Fibroblast of lung (primary cell): ENCODE measurements around the gene S100A12.
"Not testable (repeated sequence)": the region's sequence is repeated elsewhere in the genome, so short reads cannot be mapped to it uniquely, and the experiment has no call there.

Source experiments
- EZH2 ChIP-seq: IDR thresholded peaks from 2 replicates; pipeline ENCODE4 v1.5.1; 2012; ENCODE audit warnings: low read length, control low read depth, mild to moderate bottlenecking; ENCODE audit errors: missing control alignments
- TF ChIP-seq, protein P1 (sequence below), 2 donors: IDR thresholded peaks in 1 of 2; conservative IDR thresholded peaks in 1 of 2; 1 replicate in 1 of 2; 2 replicates in 1 of 2; pipeline ENCODE4 v1.5.1; 2011 to 2012; ENCODE audit warnings: low read length in 2 of 2, control low read depth in 1 of 2, inconsistent platforms in 1 of 2, low read depth in 1 of 2, mild to moderate bottlenecking in 1 of 2

- TF ChIP-seq, protein P1, sequence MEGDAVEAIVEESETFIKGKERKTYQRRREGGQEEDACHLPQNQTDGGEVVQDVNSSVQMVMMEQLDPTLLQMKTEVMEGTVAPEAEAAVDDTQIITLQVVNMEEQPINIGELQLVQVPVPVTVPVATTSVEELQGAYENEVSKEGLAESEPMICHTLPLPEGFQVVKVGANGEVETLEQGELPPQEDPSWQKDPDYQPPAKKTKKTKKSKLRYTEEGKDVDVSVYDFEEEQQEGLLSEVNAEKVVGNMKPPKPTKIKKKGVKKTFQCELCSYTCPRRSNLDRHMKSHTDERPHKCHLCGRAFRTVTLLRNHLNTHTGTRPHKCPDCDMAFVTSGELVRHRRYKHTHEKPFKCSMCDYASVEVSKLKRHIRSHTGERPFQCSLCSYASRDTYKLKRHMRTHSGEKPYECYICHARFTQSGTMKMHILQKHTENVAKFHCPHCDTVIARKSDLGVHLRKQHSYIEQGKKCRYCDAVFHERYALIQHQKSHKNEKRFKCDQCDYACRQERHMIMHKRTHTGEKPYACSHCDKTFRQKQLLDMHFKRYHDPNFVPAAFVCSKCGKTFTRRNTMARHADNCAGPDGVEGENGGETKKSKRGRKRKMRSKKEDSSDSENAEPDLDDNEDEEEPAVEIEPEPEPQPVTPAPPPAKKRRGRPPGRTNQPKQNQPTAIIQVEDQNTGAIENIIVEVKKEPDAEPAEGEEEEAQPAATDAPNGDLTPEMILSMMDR (conservative IDR thresholded peaks at IDR 0.05 in 1 of 2, IDR thresholded peaks at IDR 0.05 in 1 of 2; ENCODE audit: low read depth in 1 of 2, low read length in 2 of 2) = not testable (repeated sequence)
- not testable (repeated sequence) for TF ChIP-seq EZH2
These were observed 31.9 kb upstream of the S100A12 start for GRCh38 chr1:153407274-153407673.
